NB4 (cell line): ENCODE data around the gene IFIT1B.
A peak's percentile ranks its signal among the peaks of the same experiment; 100 is the strongest.
"Not testable (repeated sequence)": the region's sequence is repeated elsewhere in the genome, so short reads cannot be mapped to it uniquely, and the experiment has no call there.

Experiments used
- DNase-seq: peaks from one replicate; pipeline ENCODE4 v3.0.0; 2010; ENCODE audit warnings: low read depth
- H3K4me3 ChIP-seq: one replicate; pipeline ENCODE4 v1.5.1; 2011; ENCODE audit warnings: mild to moderate bottlenecking, low read depth, low read length, moderate library complexity
- MAX ChIP-seq: IDR thresholded peaks from 2 replicates; pipeline ENCODE4 v1.6.1; 2011; ENCODE audit warnings: low read depth, low read length
- MYC ChIP-seq: IDR thresholded peaks from 2 replicates; pipeline ENCODE4 v1.6.1; 2011; ENCODE audit warnings: low read depth, low read length
- POLR2A ChIP-seq: IDR thresholded peaks from 2 replicates; pipeline ENCODE4 v1.6.1; 2011; ENCODE audit warnings: mild to moderate bottlenecking; ENCODE audit not compliant: insufficient read length; ENCODE audit errors: extremely low read depth
- TF ChIP-seq, protein P1 (sequence below): IDR thresholded peaks from one replicate; pipeline ENCODE4 v1.5.1; 2012; ENCODE audit warnings: low read depth, low read length

IFIT1B gene

DNA sequence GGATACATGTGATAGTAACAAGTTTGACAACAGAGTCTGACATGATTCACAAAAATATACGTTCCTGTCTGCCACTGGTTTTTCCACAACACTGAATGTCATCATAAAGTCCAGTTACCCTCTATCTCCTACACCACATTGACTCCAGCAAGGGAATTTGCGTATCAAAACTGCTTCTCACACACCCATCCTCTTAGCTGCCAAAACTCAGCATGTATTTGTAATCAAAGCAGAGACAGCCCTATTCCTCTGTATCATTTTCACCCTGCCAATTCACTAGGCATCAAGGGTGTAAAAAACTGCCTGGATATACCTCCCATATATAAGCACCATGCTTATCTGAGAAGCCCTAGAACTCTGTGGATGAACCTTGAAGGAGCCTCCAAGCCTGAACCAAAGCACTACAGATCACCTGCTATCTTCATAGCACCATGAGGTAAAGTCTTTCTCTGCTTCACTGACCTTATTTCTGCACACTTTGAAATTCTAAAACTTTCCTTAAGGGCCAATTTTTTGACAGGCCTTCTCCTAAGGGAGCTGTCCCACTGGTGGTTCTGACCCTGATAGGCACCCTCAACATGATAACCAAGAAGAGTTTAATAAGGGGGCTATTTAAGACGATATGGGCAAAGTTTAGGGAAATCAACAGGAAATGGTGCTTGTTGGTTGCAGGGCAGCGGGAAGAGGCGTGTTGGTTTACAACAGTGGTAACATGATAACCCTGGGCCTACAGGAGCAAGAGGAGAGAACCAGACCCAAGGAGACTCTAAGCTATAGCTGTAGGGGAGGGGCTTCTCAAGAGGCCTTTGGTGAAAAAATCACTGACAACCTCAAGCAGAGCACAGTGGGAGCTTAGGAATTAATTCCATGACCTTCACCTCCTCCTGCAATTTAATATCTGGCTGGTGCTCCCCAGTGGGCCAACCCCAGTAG is at the start of gene IFIT1B:
TSS of gene IFIT1B (plus strand) at position 352 of the 933 bp plus-strand sequence. CDS start at position 432, 80 bp downstream.
- H3K4me3 ChIP-seq = no peak within 1 kb of the TSS
- no peak for DNase-seq
- TF ChIP-seq MYC = no peak

DNA sequence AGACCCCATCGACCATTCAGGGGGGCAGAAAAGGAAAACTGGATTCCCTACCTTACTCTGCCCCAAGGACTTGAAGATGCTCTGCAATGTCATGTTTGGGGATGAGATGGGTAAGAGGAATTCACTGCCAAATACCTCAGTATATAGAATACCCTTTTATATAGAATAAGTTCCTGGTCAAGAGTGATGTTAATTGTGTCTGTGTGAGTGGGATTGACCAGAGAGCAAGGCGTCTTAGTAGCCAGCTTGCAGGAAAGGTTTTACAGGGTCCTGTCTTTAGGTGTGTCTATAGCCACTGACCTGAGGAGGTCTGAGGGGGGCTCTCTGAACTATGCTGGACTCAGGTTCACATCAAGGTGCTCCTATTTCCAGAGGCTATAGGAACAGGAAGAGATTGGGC is 48.7 kb upstream of the IFIT1B start:
- TF ChIP-seq POLR2A (no peak), MAX (no peak), MYC (no peak)
- TF ChIP-seq, protein P1, sequence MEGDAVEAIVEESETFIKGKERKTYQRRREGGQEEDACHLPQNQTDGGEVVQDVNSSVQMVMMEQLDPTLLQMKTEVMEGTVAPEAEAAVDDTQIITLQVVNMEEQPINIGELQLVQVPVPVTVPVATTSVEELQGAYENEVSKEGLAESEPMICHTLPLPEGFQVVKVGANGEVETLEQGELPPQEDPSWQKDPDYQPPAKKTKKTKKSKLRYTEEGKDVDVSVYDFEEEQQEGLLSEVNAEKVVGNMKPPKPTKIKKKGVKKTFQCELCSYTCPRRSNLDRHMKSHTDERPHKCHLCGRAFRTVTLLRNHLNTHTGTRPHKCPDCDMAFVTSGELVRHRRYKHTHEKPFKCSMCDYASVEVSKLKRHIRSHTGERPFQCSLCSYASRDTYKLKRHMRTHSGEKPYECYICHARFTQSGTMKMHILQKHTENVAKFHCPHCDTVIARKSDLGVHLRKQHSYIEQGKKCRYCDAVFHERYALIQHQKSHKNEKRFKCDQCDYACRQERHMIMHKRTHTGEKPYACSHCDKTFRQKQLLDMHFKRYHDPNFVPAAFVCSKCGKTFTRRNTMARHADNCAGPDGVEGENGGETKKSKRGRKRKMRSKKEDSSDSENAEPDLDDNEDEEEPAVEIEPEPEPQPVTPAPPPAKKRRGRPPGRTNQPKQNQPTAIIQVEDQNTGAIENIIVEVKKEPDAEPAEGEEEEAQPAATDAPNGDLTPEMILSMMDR = no peak
- H3K4me3 ChIP-seq = peak overlapping the region; percentile 12

DNA sequence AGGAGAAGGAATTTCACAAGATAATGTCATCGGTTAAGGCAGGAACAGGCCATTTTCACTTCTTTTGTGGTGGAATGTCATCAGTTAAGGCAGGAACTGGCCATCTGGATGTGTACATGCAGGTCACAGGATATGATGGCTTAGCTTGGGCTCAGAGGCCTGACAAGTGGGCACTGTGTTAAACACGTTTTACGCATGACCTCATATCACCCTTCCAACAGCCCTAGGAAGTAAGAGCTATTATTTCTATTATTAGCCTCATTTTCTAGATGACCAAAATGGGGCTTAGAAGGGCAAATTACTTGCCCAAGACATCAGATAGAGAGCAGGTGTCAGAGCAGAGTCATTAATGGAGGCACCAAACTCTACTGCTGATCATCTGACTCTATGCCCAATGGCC is 47.8 kb upstream of the IFIT1B start:
- H3K4me3 ChIP-seq, DNase-seq: not testable (repeated sequence)

More for the DNA sequence above, 48.7 kb upstream of the IFIT1B start:
- no peak for DNase-seq

- no peak for TF ChIP-seq POLR2A
- no peak for TF ChIP-seq MYC
- TF ChIP-seq MAX = no peak
- TF ChIP-seq, protein P1 = no peak
- no peak overlapping the region for H3K4me3 ChIP-seq
- DNase-seq = no peak
These were observed 47.2 kb upstream of the IFIT1B start for GRCh38 chr10:89330537-89331212.

GRCh38 chr10:89331487-89332122 is 46.3 kb upstream of the IFIT1B start:
- not testable (repeated sequence) for H3K4me3 ChIP-seq, DNase-seq

DNA sequence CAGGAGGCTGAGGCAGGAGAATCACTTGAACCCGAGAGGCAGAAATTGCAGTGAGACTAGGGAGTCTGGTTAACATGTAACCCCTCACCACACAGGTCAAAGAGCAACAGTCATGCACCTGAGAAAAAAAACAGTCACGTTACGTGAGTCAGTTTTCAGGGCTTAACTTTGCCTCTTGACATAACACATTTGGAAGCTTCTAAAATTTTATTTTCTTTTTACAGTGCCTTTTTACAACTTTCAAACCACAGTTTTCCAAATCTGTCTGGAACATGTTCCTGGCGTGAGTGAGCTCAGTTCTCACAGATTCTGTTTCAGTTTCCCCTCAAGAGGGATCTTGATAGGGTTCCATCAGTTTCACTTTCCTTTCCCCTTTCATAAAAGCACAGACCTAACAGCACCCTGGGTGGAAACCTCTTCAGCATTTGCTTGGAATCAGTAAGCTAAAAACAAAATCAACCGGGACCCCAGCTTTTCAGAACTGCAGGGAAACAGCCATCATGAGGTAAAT is 45.7 kb upstream of the IFIT1B start:
- TF ChIP-seq MYC (no peak), POLR2A (no peak), MAX (no peak)
- TF ChIP-seq, protein P1 = no peak
- peak; percentile 59 for DNase-seq
- H3K4me3 ChIP-seq = peak overlapping the region; percentile 4

GRCh38 chr10:89335226-89335625 is 42.6 kb upstream of the IFIT1B start:
- TF ChIP-seq POLR2A = no peak
- TF ChIP-seq MAX = no peak
- TF ChIP-seq MYC = no peak
- TF ChIP-seq, protein P1 = no peak
- no peak for DNase-seq
- no peak overlapping the region for H3K4me3 ChIP-seq
